ENCODE results near the gene OR2S2. TPM values are rescaled to one million over a fixed set of nuclear protein-coding genes. Genes with fewer than 3 reads are reported as not detected.

Gene OR2S2
- total RNA-seq, 2 experiments from 2014 or later, result not detected

DNA sequence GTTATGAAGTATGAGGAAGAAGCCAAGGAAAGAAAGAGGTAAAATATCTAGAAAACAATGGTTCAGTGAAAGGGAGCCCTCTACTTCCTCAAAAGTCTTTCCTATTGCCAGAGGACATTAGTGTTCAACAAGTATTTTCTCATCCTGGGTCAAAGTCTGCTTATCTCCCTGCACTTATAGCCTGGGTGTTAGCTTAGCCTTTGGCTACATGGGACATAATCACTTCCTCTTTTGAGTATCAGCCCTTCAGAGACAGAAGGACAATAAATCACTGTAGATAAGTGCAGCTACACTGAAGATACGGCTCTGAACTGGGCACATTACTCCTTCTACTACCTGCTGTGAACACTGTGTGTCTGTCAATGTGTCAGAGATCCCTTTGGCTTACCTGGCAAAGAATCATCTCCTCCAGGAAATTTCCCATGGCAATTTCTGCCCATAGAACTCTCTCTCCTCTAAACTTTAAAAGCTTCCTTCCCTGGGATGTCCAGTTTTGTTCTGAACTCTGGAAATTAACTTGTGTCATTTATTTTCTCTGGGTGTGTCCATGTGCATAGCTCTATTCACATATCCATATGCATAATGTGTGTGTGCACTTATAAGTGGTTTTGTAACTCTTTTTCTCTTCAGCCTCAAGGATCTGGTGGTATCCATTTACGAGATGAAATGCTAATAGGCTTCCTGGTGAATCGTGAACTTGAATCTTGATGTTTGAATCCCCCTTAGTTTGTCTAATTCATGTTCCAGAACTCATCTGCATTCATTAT, 48.8 kb upstream of the OR2S2 start:
- no peaks in the 10 kb centered on the region for H3K9me2 ChIP-seq (ENCODE audit: insufficient read depth, low read length)
- H3K4me2 ChIP-seq (ENCODE audit: low read length), result no peak overlapping the region
- H4K20me1 ChIP-seq (ENCODE audit: insufficient read depth, low read length), result no peaks in the 10 kb centered on the region
- H3K27ac ChIP-seq (ENCODE audit: low read depth, low read length, poor library complexity, severe bottlenecking), result no peak overlapping the region
- intact Hi-C loops (cut with micrococcal nuclease; ENCODE audit: unreplicated experiment), result loop anchor here (5.0 kb wide), 1 partner anchor 49 kb away; the partner anchor contains the start of gene OR2S2
- POLR2A ChIA-PET, result interaction anchor here (0.5 to 2.1 kb wide), 5 partner anchors 11 to 203 kb away, joined by 3 to 10 read pairs (median 6); no protein-coding TSS in a partner anchor
- H3K36me3 ChIP-seq (ENCODE audit: insufficient read depth, low read length), result no peaks in the 10 kb centered on the region
- peaks cover 10% of the 10 kb centered on the region for H3K4me1 ChIP-seq (ENCODE audit: insufficient read depth, low read length, poor library complexity, severe bottlenecking)
- H3K9me3 ChIP-seq (ENCODE audit: low read length), result no peaks in the 10 kb centered on the region
- CTCF ChIA-PET (ENCODE audit: unreplicated experiment), result interaction anchor here (0.6 to 1.3 kb wide), 3 partner anchors 23 to 95 kb away, joined by 3 read pairs; no protein-coding TSS in a partner anchor
- BruUV-seq (replicated peaks), result no TSS peak
- DNase-seq (ENCODE audit: low spot score), result peak; percentile 18
- H3K79me2 ChIP-seq (ENCODE audit: insufficient read depth, low read depth, low read length), result no peaks in the 10 kb centered on the region
- H2AFZ ChIP-seq (ENCODE audit: low read length), result no peak overlapping the region
- TF ChIP-seq, protein P1, sequence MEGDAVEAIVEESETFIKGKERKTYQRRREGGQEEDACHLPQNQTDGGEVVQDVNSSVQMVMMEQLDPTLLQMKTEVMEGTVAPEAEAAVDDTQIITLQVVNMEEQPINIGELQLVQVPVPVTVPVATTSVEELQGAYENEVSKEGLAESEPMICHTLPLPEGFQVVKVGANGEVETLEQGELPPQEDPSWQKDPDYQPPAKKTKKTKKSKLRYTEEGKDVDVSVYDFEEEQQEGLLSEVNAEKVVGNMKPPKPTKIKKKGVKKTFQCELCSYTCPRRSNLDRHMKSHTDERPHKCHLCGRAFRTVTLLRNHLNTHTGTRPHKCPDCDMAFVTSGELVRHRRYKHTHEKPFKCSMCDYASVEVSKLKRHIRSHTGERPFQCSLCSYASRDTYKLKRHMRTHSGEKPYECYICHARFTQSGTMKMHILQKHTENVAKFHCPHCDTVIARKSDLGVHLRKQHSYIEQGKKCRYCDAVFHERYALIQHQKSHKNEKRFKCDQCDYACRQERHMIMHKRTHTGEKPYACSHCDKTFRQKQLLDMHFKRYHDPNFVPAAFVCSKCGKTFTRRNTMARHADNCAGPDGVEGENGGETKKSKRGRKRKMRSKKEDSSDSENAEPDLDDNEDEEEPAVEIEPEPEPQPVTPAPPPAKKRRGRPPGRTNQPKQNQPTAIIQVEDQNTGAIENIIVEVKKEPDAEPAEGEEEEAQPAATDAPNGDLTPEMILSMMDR (conservative IDR thresholded peaks at IDR 0.05; ENCODE audit: low read length), result no peak
- no peak for TF ChIP-seq EZH2phosphoT487 (IDR thresholded peaks at IDR 0.05; ENCODE audit: borderline replicate concordance, low read depth, low read length)
- no peak overlapping the region for H3K4me3 ChIP-seq (ENCODE audit: low read depth, low read length, poor library complexity, severe bottlenecking)

DNA sequence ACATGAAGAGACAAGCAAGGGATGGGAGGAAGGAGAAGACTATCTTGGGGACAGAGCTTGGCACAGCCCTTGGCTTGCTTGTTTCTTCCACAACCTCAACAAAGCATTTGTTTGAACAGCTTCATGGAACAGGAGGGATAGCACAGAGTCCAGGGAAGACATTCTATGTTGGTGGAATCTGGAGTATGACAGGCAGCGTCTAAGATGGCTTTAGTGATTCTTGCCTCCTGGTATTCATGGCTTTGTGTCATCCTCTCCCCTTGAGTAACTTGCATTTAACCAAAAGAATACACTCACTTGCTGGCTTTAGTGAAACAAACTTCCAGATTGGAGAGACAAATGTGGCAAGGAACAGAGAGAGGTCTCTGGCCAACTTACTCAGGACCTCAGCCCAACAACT, 47.9 kb upstream of the OR2S2 start:
- intact Hi-C loops (cut with micrococcal nuclease; ENCODE audit: unreplicated experiment), result loop anchor here (5.0 kb wide), 1 partner anchor 49 kb away; the partner anchor contains the start of gene OR2S2

More for the DNA sequence above, 47.9 kb upstream of the OR2S2 start:
- Histone ChIP-seq H3K36me3 (ENCODE audit: insufficient read depth, low read length) (no peaks in the 10 kb centered on the region), H3K4me1 (ENCODE audit: insufficient read depth, low read length, poor library complexity, severe bottlenecking) (peaks cover 10% of the 10 kb centered on the region), H2AFZ (ENCODE audit: low read length) (no peak overlapping the region), H3K79me2 (ENCODE audit: insufficient read depth, low read depth, low read length) (no peaks in the 10 kb centered on the region), H3K9me3 (ENCODE audit: low read length) (no peaks in the 10 kb centered on the region), H3K4me2 (ENCODE audit: low read length) (no peak overlapping the region), H3K27ac (ENCODE audit: low read depth, low read length, poor library complexity, severe bottlenecking) (no peak overlapping the region), H3K4me3 (ENCODE audit: low read depth, low read length, poor library complexity, severe bottlenecking) (no peak overlapping the region), H4K20me1 (ENCODE audit: insufficient read depth, low read length) (no peaks in the 10 kb centered on the region), H3K9me2 (ENCODE audit: insufficient read depth, low read length) (no peaks in the 10 kb centered on the region)
- DNase-seq (ENCODE audit: low spot score), result no peak
- TF ChIP-seq, protein P1 (conservative IDR thresholded peaks at IDR 0.05; ENCODE audit: low read length), result no peak
- TF ChIP-seq EZH2phosphoT487 (IDR thresholded peaks at IDR 0.05; ENCODE audit: borderline replicate concordance, low read depth, low read length), result no peak
- CTCF ChIA-PET (ENCODE audit: unreplicated experiment), result interaction anchor here (1.3 kb wide), 1 partner anchor 22 kb away, joined by 3 read pairs; no protein-coding TSS in a partner anchor
- no TSS peak for BruUV-seq (replicated peaks)
- POLR2A ChIA-PET, result no interaction called here

Data from OCI-LY7 (cell line).